GM23338 (cell line): ENCODE results near the gene PCCB. TPM values are rescaled to one million over a fixed set of nuclear protein-coding genes. Genes with fewer than 3 reads are reported as not detected.

Experiments used
- ATAC-seq: fragments of 200-7000 bp; cut with Tn5 transposase; 3 replicates; pipeline ENCODE4 v1.9.1; 2020
- DNase-seq: peaks from one replicate; pipeline ENCODE4 v3.0.0-alpha.2; 2015; ENCODE audit warnings: low spot score
- H2AFZ ChIP-seq: fragments of 200-600 bp; sonication (generic); 2 replicates; pipeline ENCODE4 v1.8.0; 2016; ENCODE audit warnings: antibody characterized with exemption, mild to moderate bottlenecking, moderate library complexity
- H3F3A ChIP-seq: fragments of 200-600 bp; sonication (generic); replicated peaks from 2 replicates; pipeline ENCODE4 v1.8.0; 2017; ENCODE audit warnings: antibody characterized with exemption, mixed run types, low read depth
- H3K27ac ChIP-seq: fragments of 200-600 bp; sonication (generic); 2 replicates; pipeline ENCODE4 v1.6.1; 2016; ENCODE audit warnings: low read depth
- H3K27me3 ChIP-seq: fragments of 200-600 bp; sonication (generic); 2 replicates; pipeline ENCODE4 v1.8.0; 2016; ENCODE audit warnings: mild to moderate bottlenecking, mixed run types, moderate library complexity; ENCODE audit not compliant: insufficient read depth
- H3K36me3 ChIP-seq: fragments of 200-600 bp; sonication (generic); 2 replicates; pipeline ENCODE4 v1.8.0; 2016; ENCODE audit warnings: mild to moderate bottlenecking; ENCODE audit not compliant: insufficient read depth
- H3K4me1 ChIP-seq: fragments of 200-600 bp; sonication (generic); 2 replicates; pipeline ENCODE4 v1.8.0; 2016; ENCODE audit warnings: mild to moderate bottlenecking, moderate library complexity; ENCODE audit not compliant: insufficient read depth
- H3K4me2 ChIP-seq: fragments of 200-600 bp; sonication (generic); 2 replicates; pipeline ENCODE4 v1.7.1; 2017; ENCODE audit warnings: mixed run types
- H3K4me3 ChIP-seq: fragments of 200-600 bp; sonication (generic); 2 replicates; pipeline ENCODE4 v1.6.1; 2016; ENCODE audit warnings: mixed run types
- H3K79me2 ChIP-seq: fragments of 200-600 bp; sonication (generic); replicated peaks from 2 replicates; pipeline ENCODE4 v1.8.0; 2017; ENCODE audit warnings: mild to moderate bottlenecking; ENCODE audit not compliant: insufficient read depth
- H3K9me2 ChIP-seq: fragments of 200-600 bp; sonication (generic); 2 replicates; pipeline ENCODE4 v1.8.0; 2017; ENCODE audit not compliant: insufficient read depth
- H4K20me1 ChIP-seq: fragments of 200-600 bp; sonication (generic); replicated peaks from 2 replicates; pipeline ENCODE4 v1.8.0; 2017; ENCODE audit warnings: mild to moderate bottlenecking; ENCODE audit not compliant: insufficient read depth
- H3K27ac Mint-ChIP-seq: 2 replicates; pipeline ENCODE4 v1.8.0; 2020; ENCODE audit warnings: inconsistent platforms, mild to moderate bottlenecking, moderate library complexity, mixed read lengths
- H3K27me3 Mint-ChIP-seq: 3 replicates; pipeline ENCODE4 v1.8.0; 2022; ENCODE audit warnings: low read depth, mild to moderate bottlenecking, moderate library complexity, mixed read lengths, inconsistent platforms; ENCODE audit not compliant: insufficient read depth, poor library complexity
- H3K36me3 Mint-ChIP-seq: 3 replicates; pipeline ENCODE4 v1.8.0; 2021; ENCODE audit warnings: low read depth, mild to moderate bottlenecking, inconsistent platforms, moderate library complexity, mixed read lengths
- H3K4me1 Mint-ChIP-seq: 3 replicates; pipeline ENCODE4 v1.8.0; 2020; ENCODE audit warnings: mild to moderate bottlenecking, inconsistent platforms, mixed read lengths
- H3K4me3 Mint-ChIP-seq: 3 replicates; pipeline ENCODE4 v1.8.0; 2021; ENCODE audit warnings: moderate library complexity, mild to moderate bottlenecking, inconsistent platforms, mixed read lengths
- H3K9me3 Mint-ChIP-seq: 3 replicates; pipeline ENCODE4 v1.8.0; 2020; ENCODE audit warnings: moderate library complexity, mild to moderate bottlenecking, inconsistent platforms, mixed read lengths
- CREB1 ChIP-seq: fragments of 250-450 bp; sonication (Bioruptor Pico); IDR thresholded peaks from 2 replicates; pipeline ENCODE4 v1.5.0; 2020; ENCODE audit warnings: low read depth, mild to moderate bottlenecking, moderate library complexity
- CTCF ChIP-seq, 2 experiments: fragments of 200-600 bp in 1 of 2; sonication (generic) in 1 of 2; conservative IDR thresholded peaks; 2 replicates each; pipeline versions ENCODE4 v1.5.1 to v1.6.1; 2016 to 2017; ENCODE audit warnings: antibody characterized with exemption in 2 of 2, low read depth in 2 of 2, mild to moderate bottlenecking in 2 of 2, moderate library complexity in 1 of 2
- ETS1 ChIP-seq: IDR thresholded peaks from 2 replicates; pipeline ENCODE4 v1.6.1; 2016; ENCODE audit warnings: antibody characterized with exemption
- EZH2 ChIP-seq: fragments of 200-600 bp; sonication (generic); IDR thresholded peaks from one replicate; pipeline ENCODE4 v1.8.0; 2017; ENCODE audit warnings: antibody characterized with exemption, mild to moderate bottlenecking, low read depth; ENCODE audit not compliant: unreplicated experiment
- EZH2phosphoT487 ChIP-seq: fragments of 200-600 bp; sonication (generic); IDR thresholded peaks from one replicate; pipeline ENCODE4 v1.8.1; 2018; ENCODE audit warnings: antibody characterized with exemption; ENCODE audit not compliant: unreplicated experiment
- JUNB ChIP-seq: IDR thresholded peaks from one replicate; pipeline ENCODE4 v1.6.1; 2016; ENCODE audit warnings: antibody characterized with exemption; ENCODE audit not compliant: unreplicated experiment
- NANOG ChIP-seq: IDR thresholded peaks from 2 replicates; pipeline ENCODE4 v1.6.1; 2016; ENCODE audit warnings: antibody characterized with exemption, borderline replicate concordance
- POLR2AphosphoS5 ChIP-seq: IDR thresholded peaks from 2 replicates; pipeline ENCODE4 v1.6.1; 2016; ENCODE audit warnings: antibody characterized with exemption, low read depth
- REST ChIP-seq: IDR thresholded peaks from one replicate; pipeline ENCODE4 v1.6.1; 2018; ENCODE audit warnings: antibody characterized with exemption; ENCODE audit not compliant: unreplicated experiment
- STAT1 ChIP-seq: IDR thresholded peaks from one replicate; pipeline ENCODE4 v1.6.1; 2016; ENCODE audit warnings: antibody characterized with exemption; ENCODE audit not compliant: unreplicated experiment
- ZNF114 ChIP-seq: fragments of 250-450 bp; sonication (Bioruptor Pico); IDR thresholded peaks from 2 replicates; pipeline ENCODE4 v1.5.0; 2020; ENCODE audit warnings: mild to moderate bottlenecking, moderate library complexity
- ZNF331 ChIP-seq: fragments of 250-450 bp; sonication (Bioruptor Pico); IDR thresholded peaks from 2 replicates; pipeline ENCODE4 v1.5.0; 2020; ENCODE audit warnings: low read depth, mild to moderate bottlenecking, moderate library complexity
- ZNF462 ChIP-seq: fragments of 250-450 bp; sonication (Bioruptor Pico); IDR thresholded peaks from 2 replicates; pipeline ENCODE4 v1.5.0; 2020; ENCODE audit warnings: mild to moderate bottlenecking, moderate library complexity
- polyA plus RNA-seq: library from polyadenylated mRNA; unstranded; fragments of >200 nt; fragmentation: Nextera tagmentation; extraction: Ambion mirVana; gene quantifications from 2 replicates; pipeline ENCODE4 v1.2.1, GENCODE V29; 2016
- total RNA-seq: library from RNA; depleted of rRNA; stranded (reverse); fragments of >200 nt; shearing (Covaris generic); gene quantifications from 2 replicates; pipeline ENCODE4 v1.2.3, GENCODE V29; 2014

Gene PCCB
- total and polyA plus RNA-seq, 2 experiments from 2014 or later, result 42.7 to 76.8 TPM

GRCh38 chr3:136332776-136333175 is 82.6 kb downstream of the PCCB start:
- Histone ChIP-seq H3K27me3 (no peaks in the 10 kb centered on the region), H3K79me2 (no peaks in the 10 kb centered on the region), H3K4me1 (no peaks in the 10 kb centered on the region), H3K9me2 (no peaks in the 10 kb centered on the region), H4K20me1 (no peaks in the 10 kb centered on the region; the same call in 1 of the 2 replicates), H3K4me3 (no peak overlapping the region), H3F3A (no peaks in the 10 kb centered on the region), H2AFZ (no peak overlapping the region), H3K27ac (no peak overlapping the region), H3K36me3 (no peaks in the 10 kb centered on the region), H3K4me2 (no peak overlapping the region)
- Mint-ChIP-seq H3K27me3 (peaks cover 1% of the 10 kb centered on the region), H3K4me3 (no peak overlapping the region), H3K9me3 (no peaks in the 10 kb centered on the region), H3K27ac (no peak overlapping the region), H3K36me3 (peaks cover 36% of the 10 kb centered on the region), H3K4me1 (no peaks in the 10 kb centered on the region)
- TF ChIP-seq REST, result no peak
- no peak for TF ChIP-seq ZNF462 (CRISPR knock-in tag)
- no peak for TF ChIP-seq EZH2phosphoT487
- TF ChIP-seq STAT1, result no peak
- TF ChIP-seq ZNF114 (CRISPR knock-in tag), result no peak
- TF ChIP-seq CREB1, result no peak
- TF ChIP-seq NANOG, result no peak
- no peak for TF ChIP-seq JUNB
- TF ChIP-seq CTCF (conservative IDR thresholded peaks at IDR 0.05; ENCODE audit: low read depth in 2 of 2), result no peak
- no peak for TF ChIP-seq POLR2AphosphoS5
- no peak for TF ChIP-seq ZNF331 (CRISPR knock-in tag)
- TF ChIP-seq EZH2, result no peak
- no peak for TF ChIP-seq ETS1
- ATAC-seq (no peak), DNase-seq (no peak)
